GM18861 (cell line): ENCODE measurements around the gene ATF7.

ENCODE experiments used
- ATAC-seq: cut with Tn5 transposase; IDR thresholded peaks from one replicate; pipeline ENCODE4 v1.9.1; 2021; ENCODE audit not compliant: unreplicated experiment

ATF7 gene

DNA sequence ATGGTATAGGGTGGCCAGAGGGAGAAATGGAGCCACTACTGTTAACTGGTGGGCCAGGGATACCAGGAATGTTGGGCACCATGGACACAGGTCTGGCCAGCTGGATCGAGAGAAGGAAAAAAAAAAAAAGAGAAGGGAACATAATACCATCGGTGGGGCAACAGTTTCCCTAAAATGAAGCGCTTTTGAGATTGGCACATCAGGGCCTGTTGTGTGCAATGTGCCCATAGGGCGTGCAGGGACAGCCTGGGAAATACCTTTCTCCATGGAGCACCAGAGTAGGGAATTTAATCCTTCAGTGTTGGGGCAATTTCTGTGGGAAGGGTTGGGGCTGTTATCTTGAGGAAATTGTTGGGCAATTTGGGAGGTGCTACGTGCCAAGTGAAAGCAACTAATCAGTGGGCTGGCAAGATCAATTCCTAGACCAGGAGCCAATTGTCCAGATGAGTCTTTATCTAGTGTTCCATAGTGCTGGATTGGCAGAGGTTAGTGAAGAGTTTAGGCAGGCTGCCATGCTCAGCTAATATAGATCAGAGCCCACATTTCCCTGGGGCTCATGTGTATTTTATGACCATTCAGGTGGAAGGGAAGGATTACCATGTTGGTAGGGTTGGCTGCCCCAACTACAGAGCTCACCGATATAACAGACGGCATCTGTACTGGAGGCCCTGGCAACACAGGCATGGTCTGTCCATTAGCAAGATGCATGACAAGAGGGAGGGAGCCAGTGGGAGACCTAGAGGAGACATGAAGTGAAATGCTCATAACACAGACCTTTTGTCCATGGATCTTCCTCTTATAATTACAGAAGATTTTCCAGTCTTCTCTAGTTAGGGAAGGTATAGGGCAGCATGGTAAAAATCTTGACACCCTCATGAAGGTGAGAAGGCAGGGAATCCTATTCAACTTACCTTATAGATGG is 93.4 kb downstream of the ATF7 start:
- no peak for ATAC-seq

- no peak for ATAC-seq
Measured at GRCh38 chr12:53532021-53532420, 94.2 kb downstream of the ATF7 start.

GRCh38 chr12:53530920-53531319 is 95.3 kb downstream of the ATF7 start:
- no peak for ATAC-seq

DNA sequence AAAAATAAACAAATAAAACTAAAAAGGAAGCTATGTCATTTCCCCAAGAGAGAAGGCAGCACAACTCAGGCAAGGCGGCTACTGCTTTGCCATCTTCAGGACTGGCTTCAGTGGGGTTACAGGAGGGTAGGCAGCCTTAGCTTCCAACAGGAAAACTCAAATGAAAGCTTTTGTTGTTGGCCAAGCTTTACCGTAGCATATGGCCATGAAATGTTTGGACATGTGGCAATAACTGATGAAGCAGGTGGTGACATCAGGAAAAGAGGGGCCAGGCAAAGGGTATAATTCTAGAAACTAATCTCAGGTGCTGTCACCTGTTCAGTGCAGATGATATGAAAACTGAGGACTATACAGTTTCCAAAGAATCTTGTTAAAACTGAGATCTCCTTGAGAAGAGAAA is 96.1 kb downstream of the ATF7 start:
- ATAC-seq = no peak

- no peak for ATAC-seq
Measured at GRCh38 chr12:53524476-53524875, 101.7 kb downstream of the ATF7 start.

- ATAC-seq = no peak
Measured at GRCh38 chr12:53523131-53523530, 103.1 kb downstream of the ATF7 start.

DNA sequence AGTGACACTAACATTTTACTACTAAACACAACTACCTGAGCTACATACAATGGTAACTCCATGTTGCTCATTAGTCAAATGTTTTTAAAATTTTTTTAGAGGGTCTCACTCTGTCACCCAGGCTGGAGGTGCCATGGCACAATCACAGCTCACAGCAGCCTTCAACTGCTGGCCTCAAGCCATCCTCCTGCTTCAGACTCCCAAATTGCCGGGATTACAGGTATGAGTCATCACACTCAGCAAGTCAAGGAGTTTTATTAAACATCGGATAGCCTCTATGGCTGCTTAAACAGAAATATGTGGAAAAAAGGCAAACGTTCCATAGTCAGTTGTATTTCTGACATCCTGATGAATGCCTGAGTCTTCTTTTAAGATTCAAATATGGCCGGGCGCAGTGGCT is 107.8 kb downstream of the ATF7 start:
- ATAC-seq = no peak

GRCh38 chr12:53516758-53517455 is 109.3 kb downstream of the ATF7 start:
- ATAC-seq = no peak

DNA sequence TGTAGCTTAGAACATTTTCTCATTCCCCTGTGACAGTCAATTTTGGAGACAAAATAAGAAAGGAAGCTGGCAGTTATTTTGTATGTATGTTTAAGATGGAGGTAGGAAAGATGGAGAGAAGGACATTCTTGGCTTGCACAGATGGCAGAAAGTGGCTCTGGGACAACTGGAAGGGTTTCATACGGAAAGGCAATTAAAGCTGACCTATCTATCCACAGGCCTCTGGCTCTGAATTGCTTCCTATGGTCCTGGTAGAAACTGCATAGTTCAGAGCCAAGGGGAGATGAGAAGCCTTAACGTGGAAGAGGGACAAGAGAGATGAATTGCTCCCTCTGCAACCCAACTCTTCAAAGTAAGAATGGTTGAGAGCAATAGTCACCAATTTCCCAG is 110.9 kb downstream of the ATF7 start:
- no peak for ATAC-seq

DNA sequence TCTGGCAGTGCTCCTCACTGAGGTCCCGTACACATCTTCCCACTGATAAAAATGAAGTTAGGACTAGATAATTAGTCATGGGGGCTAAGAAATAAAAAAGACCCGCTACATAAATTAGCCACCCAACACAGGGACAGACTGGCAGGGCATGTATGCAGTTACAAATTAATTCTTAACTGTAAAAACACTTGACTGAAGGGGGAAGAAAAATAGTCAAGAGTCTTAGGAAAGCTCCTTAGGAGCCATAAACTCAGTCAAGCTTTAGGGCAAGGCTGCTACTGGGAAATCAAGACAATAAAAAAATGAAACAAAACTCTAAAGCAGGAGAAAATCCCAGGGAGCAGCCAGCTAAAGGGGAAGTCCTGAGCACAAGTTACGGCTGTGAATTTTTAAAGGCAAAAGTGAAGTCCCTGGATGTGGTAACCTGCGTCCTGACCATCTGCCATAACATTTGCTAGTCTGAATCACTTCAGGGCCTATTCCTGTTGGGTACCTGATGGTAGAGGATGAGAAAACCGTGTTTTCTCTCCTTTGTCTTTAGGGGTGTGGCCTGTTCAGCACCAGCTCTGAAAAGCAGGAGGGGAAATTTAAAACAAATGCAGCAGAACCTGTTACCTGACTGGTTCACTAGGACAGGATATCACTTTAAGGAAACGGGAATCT is 111.4 kb downstream of the ATF7 start:
- no peak for ATAC-seq

- no peak for ATAC-seq
Measured at GRCh38 chr12:53513712-53514410, 112.3 kb downstream of the ATF7 start.

DNA sequence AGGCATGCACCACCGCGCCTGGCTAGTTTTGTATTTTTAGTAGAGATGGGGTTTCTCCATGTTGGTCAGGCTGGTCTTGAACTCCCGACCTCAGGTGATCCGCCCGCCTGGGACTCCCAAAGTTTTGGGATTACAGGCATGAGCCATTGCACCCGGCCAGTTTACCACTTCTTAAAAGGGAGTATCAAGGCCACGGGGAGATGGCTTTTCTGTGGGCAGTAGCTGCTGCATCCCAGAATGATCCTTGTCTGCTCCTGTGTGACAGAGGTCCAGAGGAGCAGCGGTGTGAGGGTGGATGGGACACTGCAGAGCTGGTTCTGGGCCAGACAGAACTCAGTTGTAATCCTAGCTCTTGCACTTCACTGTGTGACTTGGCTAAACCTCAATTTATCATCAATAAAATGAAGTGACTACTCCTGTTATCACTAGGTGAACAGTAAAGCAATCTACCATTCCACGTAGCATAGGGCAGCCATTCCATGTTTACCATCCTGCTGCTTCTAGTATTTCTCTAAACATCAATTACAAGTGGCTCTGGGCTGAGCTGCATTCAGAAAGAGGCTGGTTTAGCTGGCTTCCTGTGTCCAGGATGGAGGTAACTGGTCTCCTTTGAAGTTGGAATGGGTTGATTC is 115.9 kb downstream of the ATF7 start:
- ATAC-seq = no peak

- peak; percentile 90 for ATAC-seq
Measured at GRCh38 chr12:53508534-53509170, 117.5 kb downstream of the ATF7 start.

GRCh38 chr12:53507603-53507885 is 118.6 kb downstream of the ATF7 start:
- ATAC-seq = no peak

DNA sequence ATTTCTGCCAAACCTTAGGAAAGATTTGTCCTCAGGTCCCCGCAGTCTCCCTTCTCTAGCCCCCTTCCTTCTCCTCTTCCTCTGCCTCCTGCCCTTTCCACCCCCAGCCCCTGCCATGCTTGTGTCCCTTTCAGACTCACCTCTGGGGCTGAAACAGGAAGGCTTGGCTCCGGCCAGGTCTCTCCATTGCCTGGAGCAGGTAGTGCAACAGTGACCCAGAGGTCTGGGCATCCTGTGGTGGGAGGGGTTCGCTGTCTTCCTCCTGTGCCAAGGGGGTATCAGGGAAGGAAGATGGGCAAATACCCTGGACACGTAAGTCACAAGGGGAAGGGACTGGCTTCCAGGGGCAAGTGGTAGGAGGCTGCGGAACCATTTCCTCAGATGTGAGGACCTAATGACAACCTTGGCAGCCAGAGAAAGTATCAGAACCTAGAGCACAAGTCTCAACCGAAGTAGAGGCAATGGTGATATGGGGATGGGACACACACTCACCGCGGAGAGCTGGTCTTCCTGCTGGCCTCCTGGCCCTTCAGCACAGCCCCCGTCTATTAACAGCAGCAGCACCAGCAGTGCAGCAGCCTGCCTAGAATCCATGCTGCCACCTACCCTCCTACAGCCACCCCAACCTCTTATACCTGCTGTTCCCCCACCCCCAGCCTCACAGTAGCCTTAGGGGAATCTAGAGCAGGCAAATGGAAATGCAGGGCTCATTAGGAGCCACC is 119.1 kb downstream of the ATF7 start, which contains the start of gene NPFF:
NPFF (minus strand) TSS at position 604 of the 722 bp plus-strand sequence; CDS start at position 594, 10 bp downstream.
- ATAC-seq = no peak

- ATAC-seq = no peak
Measured at GRCh38 chr12:53506450-53506785, 119.8 kb downstream of the ATF7 start.

DNA sequence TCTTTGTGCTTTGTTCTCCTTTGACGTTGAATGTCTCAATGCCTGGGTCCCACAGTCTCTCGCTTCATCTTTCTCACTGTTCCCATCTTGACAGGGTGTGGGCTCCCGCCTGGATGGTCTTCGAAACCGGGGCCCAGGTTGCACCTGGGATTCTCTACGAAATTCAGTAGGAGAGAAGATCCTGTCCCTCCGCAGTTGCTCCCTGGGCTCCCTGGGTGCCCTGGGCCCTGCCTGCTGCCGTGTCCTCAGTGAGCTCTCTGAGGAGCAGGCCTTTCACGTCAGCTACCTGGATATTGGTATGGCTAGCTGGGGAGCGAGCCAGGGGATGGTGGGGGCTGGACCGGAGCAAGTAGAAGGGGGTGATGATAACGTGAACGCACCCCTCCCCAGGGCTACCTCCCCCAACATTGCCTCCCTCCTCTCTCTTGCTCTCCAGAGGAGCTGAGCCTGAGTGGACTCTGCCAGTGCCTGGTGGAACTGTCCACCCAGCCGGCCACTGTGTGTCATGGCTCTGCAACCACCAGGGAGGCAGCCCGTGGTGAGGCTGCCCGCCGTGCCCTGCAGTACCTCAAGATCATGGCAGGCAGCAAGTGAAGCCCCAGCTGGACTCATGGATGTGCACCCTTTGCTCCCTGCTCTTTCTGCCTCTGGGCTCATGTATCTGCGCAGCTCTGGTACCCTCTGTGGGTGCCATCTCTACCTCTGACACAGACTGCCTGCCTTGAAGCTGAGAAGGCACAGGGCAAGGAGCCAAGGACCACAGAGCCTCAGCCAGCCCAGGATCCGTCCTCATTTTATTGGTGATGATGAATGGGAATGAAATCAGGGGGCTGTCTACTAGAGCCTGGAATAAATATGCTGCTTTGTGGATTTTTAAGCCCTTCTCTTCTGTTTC is 120.4 kb downstream of the ATF7 start:
- no peak for ATAC-seq

GRCh38 chr12:53505086-53505485 is 121.1 kb downstream of the ATF7 start:
- ATAC-seq = no peak
